ENCODE results near the gene TMSB15B.
"Not testable (repeated sequence)": the region's sequence is repeated elsewhere in the genome, so short reads cannot be mapped to it uniquely, and the experiment has no call there.

The TMSB15B gene

GRCh38 chrX:103962411-103963278, at the start of gene TMSB15B:
TMSB15B (plus strand) TSS chrX:103962627.
- DNase-seq (ENCODE audit: low spot score): not testable (repeated sequence)

- DNase-seq (ENCODE audit: low spot score): no peak
These were observed 48.9 kb upstream of the TMSB15B start for GRCh38 chrX:103913356-103914020.

- peak; percentile 26 for DNase-seq (ENCODE audit: low spot score)
These were observed 44.4 kb upstream of the TMSB15B start for GRCh38 chrX:103918050-103918449.

- peak; percentile 24 for DNase-seq (ENCODE audit: low spot score)
These were observed 43.7 kb upstream of the TMSB15B start for GRCh38 chrX:103918571-103919269.

GRCh38 chrX:103919270-103919637, 43.2 kb upstream of the TMSB15B start:
- DNase-seq (ENCODE audit: low spot score): no peak

GRCh38 chrX:103920515-103920914, 41.9 kb upstream of the TMSB15B start:
- not testable (repeated sequence) for DNase-seq (ENCODE audit: low spot score)

GRCh38 chrX:103927030-103927429, 35.4 kb upstream of the TMSB15B start:
- no peak for DNase-seq (ENCODE audit: low spot score)

GRCh38 chrX:103927633-103928032, 34.8 kb upstream of the TMSB15B start:
- no peak for DNase-seq (ENCODE audit: low spot score)

- DNase-seq (ENCODE audit: low spot score): no peak
These were observed 30.3 kb upstream of the TMSB15B start for GRCh38 chrX:103932133-103932532.

GRCh38 chrX:103940257-103940656, 22.2 kb upstream of the TMSB15B start:
- DNase-seq (ENCODE audit: low spot score): not testable (repeated sequence)

GRCh38 chrX:103941201-103941975, 21.0 kb upstream of the TMSB15B start:
- DNase-seq (ENCODE audit: low spot score): no peak

- no peak for DNase-seq (ENCODE audit: low spot score)
These were observed 12.9 kb upstream of the TMSB15B start for GRCh38 chrX:103949506-103949905.

- no peak for DNase-seq (ENCODE audit: low spot score)
These were observed 9.1 kb upstream of the TMSB15B start for GRCh38 chrX:103953353-103953752.

- DNase-seq (ENCODE audit: low spot score): no peak
These were observed 8.2 kb upstream of the TMSB15B start for GRCh38 chrX:103954259-103954658.

GRCh38 chrX:103960599-103960998, 1.8 kb upstream of the TMSB15B start:
- DNase-seq (ENCODE audit: low spot score): not testable (repeated sequence)

GRCh38 chrX:103983508-103983907, 21.1 kb downstream of the TMSB15B start:
- not testable (repeated sequence) for DNase-seq (ENCODE audit: low spot score)

- DNase-seq (ENCODE audit: low spot score): no peak
These were observed 36.8 kb downstream of the TMSB15B start for GRCh38 chrX:103999234-103999633.

- no peak for DNase-seq (ENCODE audit: low spot score)
These were observed 46.4 kb downstream of the TMSB15B start for GRCh38 chrX:104008831-104009230.

- DNase-seq (ENCODE audit: low spot score): no peak
These were observed 50.7 kb downstream of the TMSB15B start for GRCh38 chrX:104013158-104013557.

GRCh38 chrX:104013606-104014005, 51.2 kb downstream of the TMSB15B start, which contains the start of gene H2BW1:
H2BW1 (minus strand) TSS chrX:104013708; CDS start chrX:104013576, 132 bp downstream.
- DNase-seq (ENCODE audit: low spot score): no peak

- DNase-seq (ENCODE audit: low spot score): not testable (repeated sequence)
These were observed 53.1 kb downstream of the TMSB15B start for GRCh38 chrX:104015576-104015975.

All from HuH-7.5 (cell line).